GM12878 (cell line): ENCODE results near the gene CCDC178. TPM values are rescaled to one million over a fixed set of nuclear protein-coding genes. Genes with fewer than 3 reads are reported as not detected.

Source experiments
- ATAC-seq: fragments of 200-7000 bp; cut with Tn5 transposase; 3 replicates; pipeline ENCODE4 v1.9.1; 2020; ENCODE audit warnings: mild to moderate bottlenecking, moderate library complexity
- BruUV-seq: library from RNA; stranded (reverse); fragments of 400-500 nt; replicated peaks from 2 replicates; lab custom pipeline; 2021; lab: Mats Ljungman, UMichigan
- CTCF ChIA-PET: fragments of 300-600 bp; sonication (Branson Sonifier 250); formaldehyde crosslinking; extraction: SDS; loops from one replicate; lab custom pipeline; 2021; ENCODE audit warnings: inconsistent platforms; lab: Yijun Ruan, JAX
- POLR2A ChIA-PET: fragments of 350-600 bp; formaldehyde crosslinking; extraction: SDS; loops from one replicate; lab custom pipeline; 2021; ENCODE audit warnings: inconsistent platforms; lab: Charles Lee
- RAD21 ChIA-PET: fragments of 300-600 bp; sonication (Branson Sonifier 250); formaldehyde crosslinking; loops from one replicate; lab custom pipeline; 2023; ENCODE audit warnings: antibody characterized with exemption; ENCODE audit not compliant: unreplicated experiment; lab: Charles Lee
- SMC1A ChIA-PET: fragments of 300-600 bp; sonication (Branson Sonifier 250); formaldehyde crosslinking; loops from one replicate; lab custom pipeline; 2023; ENCODE audit not compliant: unreplicated experiment, uncharacterized antibody; lab: Charles Lee
- DNase-seq: peaks from one replicate; pipeline ENCODE4 v3.0.0-alpha.2; 2011; ENCODE audit warnings: low read depth, low spot score
- FAIRE-seq: peaks from 3 replicates; lab custom pipeline; 2011; peaks lifted over from hg19 to GRCh38; lab: Jason Lieb, UNC
- H2AFZ ChIP-seq: 2 replicates; pipeline ENCODE4 v1.6.0; 2011; ENCODE audit warnings: low read depth, low read length, control low read depth; ENCODE audit not compliant: control insufficient read depth
- H3K27ac ChIP-seq: 2 replicates; pipeline ENCODE4 v1.5.1; 2011; ENCODE audit warnings: control low read depth; ENCODE audit not compliant: control insufficient read depth, insufficient read depth
- H3K27me3 ChIP-seq, 2 experiments: replicated peaks in 1 of 2; 2 replicates each; pipeline versions ENCODE4 v1.6.0 to v1.6.1; 2011; ENCODE audit warnings: low read length in 1 of 2; ENCODE audit not compliant: control insufficient read depth in 2 of 2, insufficient read depth in 2 of 2
- H3K36me3 ChIP-seq, 2 experiments: 2 replicates each; pipeline ENCODE4 v1.5.1; 2011; ENCODE audit warnings: low read length in 1 of 2; ENCODE audit not compliant: control insufficient read depth in 2 of 2, insufficient read depth in 2 of 2
- H3K4me1 ChIP-seq: 2 replicates; pipeline ENCODE4 v1.6.1; 2011; ENCODE audit warnings: mild to moderate bottlenecking, low read length, moderate library complexity, mixed read lengths; ENCODE audit not compliant: control insufficient read depth, insufficient read depth
- H3K4me2 ChIP-seq: 2 replicates; pipeline ENCODE4 v1.6.0; 2011; ENCODE audit warnings: control low read depth; ENCODE audit not compliant: control insufficient read depth, insufficient read depth
- H3K4me3 ChIP-seq: fragments of 200-600 bp; sonication (generic); 2 replicates; pipeline ENCODE4 v1.5.1; 2016
- H3K79me2 ChIP-seq: 2 replicates; pipeline ENCODE4 v1.6.0; 2011; ENCODE audit warnings: low read length; ENCODE audit not compliant: control insufficient read depth, insufficient read depth
- H3K9ac ChIP-seq: 2 replicates; pipeline ENCODE4 v1.8.0; 2011; ENCODE audit warnings: low read length, control low read depth, mixed read lengths; ENCODE audit not compliant: control insufficient read depth, insufficient read depth
- H3K9me3 ChIP-seq: replicated peaks from 3 replicates; pipeline ENCODE4 v1.5.1; 2011; ENCODE audit warnings: mild to moderate bottlenecking, low read length; ENCODE audit not compliant: control insufficient read depth, insufficient read depth
- H4K20me1 ChIP-seq: 2 replicates; pipeline ENCODE4 v1.6.0; 2011; ENCODE audit not compliant: control insufficient read depth, insufficient read depth
- ATF7 ChIP-seq: fragments of 450-650 bp; IDR thresholded peaks from 2 replicates; pipeline ENCODE4 v1.6.1; 2016; ENCODE audit warnings: low read depth, mild to moderate bottlenecking
- CBFB ChIP-seq: IDR thresholded peaks from 2 replicates; pipeline ENCODE4 v1.6.1; 2016; ENCODE audit warnings: antibody characterized with exemption, low read depth
- CHD1 ChIP-seq: IDR thresholded peaks from 2 replicates; pipeline ENCODE4 v1.6.1; 2012; ENCODE audit warnings: low read depth, low read length, improper control_type of control experiment
- CREB1 ChIP-seq: IDR thresholded peaks from 2 replicates; pipeline ENCODE4 v1.6.1; 2012; ENCODE audit warnings: low read depth, mild to moderate bottlenecking, inconsistent platforms
- MEF2A ChIP-seq: IDR thresholded peaks from 2 replicates; pipeline ENCODE4 v1.6.1; 2011; ENCODE audit warnings: low read depth, mild to moderate bottlenecking, low read length, moderate library complexity; ENCODE audit not compliant: insufficient read depth
- POU2F2 ChIP-seq: IDR thresholded peaks from 3 replicates; pipeline ENCODE4 v1.6.1; 2011; ENCODE audit warnings: low read depth, mild to moderate bottlenecking, low read length, borderline replicate concordance
- SMARCA5 ChIP-seq: fragments of 450-650 bp; IDR thresholded peaks from 2 replicates; pipeline ENCODE4 v1.6.1; 2017; ENCODE audit warnings: mild to moderate bottlenecking
- SPI1 ChIP-seq: IDR thresholded peaks from 2 replicates; pipeline ENCODE4 v1.6.1; 2011; ENCODE audit warnings: low read depth, mild to moderate bottlenecking, low read length, moderate library complexity, borderline replicate concordance; ENCODE audit not compliant: insufficient read depth
- ZNF217 ChIP-seq: fragments of 450-650 bp; IDR thresholded peaks from 2 replicates; pipeline ENCODE4 v1.6.1; 2017; ENCODE audit warnings: antibody characterized with exemption, mild to moderate bottlenecking
- ZNF384 ChIP-seq: IDR thresholded peaks from 2 replicates; pipeline ENCODE4 v1.6.1; 2012; ENCODE audit warnings: low read depth, mild to moderate bottlenecking, low read length, improper control_type of control experiment, borderline replicate concordance
- ZZZ3 ChIP-seq: IDR thresholded peaks from 2 replicates; pipeline ENCODE4 v1.6.1; 2011; ENCODE audit warnings: low read depth; ENCODE audit not compliant: control insufficient read depth, insufficient read length
- WGBS: methylation state at CpG from one replicate; pipeline ENCODE4 v1.1.6; 2016; ENCODE audit warnings: low lambda C conversion rate; ENCODE audit not compliant: insufficient replicate concordance, insufficient coverage; ENCODE audit errors: missing lambda C conversion rate; 5-methylcytosine and 5-hydroxymethylcytosine counted together
- in situ Hi-C: fragments of 300-500 bp; cut with MboI; formaldehyde crosslinking; loops from 9 replicates; pipeline ENCODE4 v1.14.3; 2018; ENCODE audit warnings: mixed read lengths
- intact Hi-C: fragments of 100-400 bp; cut with micrococcal nuclease; formaldehyde crosslinking; loops from one replicate; pipeline ENCODE4 v1.14.2; 2022; ENCODE audit not compliant: unreplicated experiment
- polyA plus RNA-seq, 11 experiments: library from polyadenylated mRNA; depleted of rRNA in 4 of 11; unstranded in 6 of 11; stranded (reverse) in 5 of 11; fragments of >200 nt; fragmentation: Nextera tagmentation in 4 of 11; fragmentation: Illumina TruSeq in 1 of 11; extraction: Ambion mirVana in 4 of 11; extraction: Trizol in 1 of 11; gene quantifications; 1 replicate in 1 of 11; 2 replicates in 10 of 11; pipeline versions ENCODE4 v1.2.1 to v1.2.3, GENCODE V29; 2011 to 2016; ENCODE audit warnings: inconsistent platforms in 2 of 11, missing spikeins in 2 of 11, low read depth in 1 of 11
- total RNA-seq, 4 experiments: library from RNA; depleted of rRNA in 3 of 4; stranded (reverse); fragments of >200 nt in 3 of 4; fragmentation: Illumina TruSeq in 1 of 4; extraction: Trizol in 1 of 4; gene quantifications; 2 replicates each; pipeline versions ENCODE4 v1.2.1 to v1.2.3, GENCODE V29; 2013 to 2021
- TF ChIP-seq, protein P1 (sequence below): IDR thresholded peaks from 2 replicates; pipeline ENCODE4 v1.6.1; 2012; ENCODE audit warnings: improper control_type of control experiment, low read depth, low read length; ENCODE audit not compliant: insufficient replicate concordance
- TF ChIP-seq, protein P2 (sequence below): fragments of 450-650 bp; IDR thresholded peaks from 2 replicates; pipeline ENCODE4 v1.6.1; 2014; ENCODE audit warnings: mild to moderate bottlenecking

CCDC178 gene
- total and polyA plus RNA-seq, 10 of the 15 experiments (the other 5 are each of a cell fraction or from before 2014, with no cell fraction given) = 0.04 TPM; not detected in 9

DNA sequence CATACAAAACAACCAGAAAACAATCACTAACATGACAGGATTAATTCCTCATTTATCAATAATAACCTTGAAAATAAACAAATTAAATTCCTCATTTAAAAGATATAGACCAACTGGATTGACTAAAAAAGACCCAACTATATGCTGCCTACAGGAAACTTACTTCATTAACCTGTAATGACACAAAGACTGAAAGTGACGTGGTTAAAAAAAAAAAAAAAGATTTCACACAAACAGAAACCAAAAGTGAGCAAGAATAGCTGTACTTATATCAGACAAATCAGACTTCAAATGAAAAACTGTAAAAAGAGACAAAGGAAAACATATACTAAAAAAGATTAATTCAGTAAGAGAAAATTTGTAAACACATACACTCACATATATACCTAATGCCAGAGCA, 201.2 kb downstream of the CCDC178 start:
- ChIA-PET POLR2A (no interaction called here), CTCF (interaction anchor here (0.6 kb wide), 1 partner anchor 104 kb away, joined by 4 read pairs; no protein-coding TSS in a partner anchor), SMC1A (interaction anchor here (1.4 to 2.0 kb wide), 2 partner anchors 9 to 15 kb away, joined by 3 to 5 read pairs; no protein-coding TSS in a partner anchor), RAD21 (no interaction called here)
- Histone ChIP-seq H4K20me1 (no peaks in the 10 kb centered on the region), H3K4me1 (no peaks in the 10 kb centered on the region), H3K36me3 (no peaks in the 10 kb centered on the region), H2AFZ (no peak overlapping the region), H3K27me3 (no peaks in the 10 kb centered on the region), H3K4me3 (no peak overlapping the region), H3K27ac (no peak overlapping the region), H3K9me3 (no peaks in the 10 kb centered on the region), H3K4me2 (no peak overlapping the region), H3K79me2 (no peaks in the 10 kb centered on the region), H3K9ac (no peak overlapping the region)
- DNase-seq (no peak), ATAC-seq (peak; percentile 52; the same call in 1 of the 3 replicates), FAIRE-seq (no peak)
- intact Hi-C loops = no loop called here
- in situ Hi-C loops = loop anchor here (10.0 kb wide), 1 partner anchor 526 kb away; no protein-coding TSS in a partner anchor
- TF ChIP-seq, protein P1, sequence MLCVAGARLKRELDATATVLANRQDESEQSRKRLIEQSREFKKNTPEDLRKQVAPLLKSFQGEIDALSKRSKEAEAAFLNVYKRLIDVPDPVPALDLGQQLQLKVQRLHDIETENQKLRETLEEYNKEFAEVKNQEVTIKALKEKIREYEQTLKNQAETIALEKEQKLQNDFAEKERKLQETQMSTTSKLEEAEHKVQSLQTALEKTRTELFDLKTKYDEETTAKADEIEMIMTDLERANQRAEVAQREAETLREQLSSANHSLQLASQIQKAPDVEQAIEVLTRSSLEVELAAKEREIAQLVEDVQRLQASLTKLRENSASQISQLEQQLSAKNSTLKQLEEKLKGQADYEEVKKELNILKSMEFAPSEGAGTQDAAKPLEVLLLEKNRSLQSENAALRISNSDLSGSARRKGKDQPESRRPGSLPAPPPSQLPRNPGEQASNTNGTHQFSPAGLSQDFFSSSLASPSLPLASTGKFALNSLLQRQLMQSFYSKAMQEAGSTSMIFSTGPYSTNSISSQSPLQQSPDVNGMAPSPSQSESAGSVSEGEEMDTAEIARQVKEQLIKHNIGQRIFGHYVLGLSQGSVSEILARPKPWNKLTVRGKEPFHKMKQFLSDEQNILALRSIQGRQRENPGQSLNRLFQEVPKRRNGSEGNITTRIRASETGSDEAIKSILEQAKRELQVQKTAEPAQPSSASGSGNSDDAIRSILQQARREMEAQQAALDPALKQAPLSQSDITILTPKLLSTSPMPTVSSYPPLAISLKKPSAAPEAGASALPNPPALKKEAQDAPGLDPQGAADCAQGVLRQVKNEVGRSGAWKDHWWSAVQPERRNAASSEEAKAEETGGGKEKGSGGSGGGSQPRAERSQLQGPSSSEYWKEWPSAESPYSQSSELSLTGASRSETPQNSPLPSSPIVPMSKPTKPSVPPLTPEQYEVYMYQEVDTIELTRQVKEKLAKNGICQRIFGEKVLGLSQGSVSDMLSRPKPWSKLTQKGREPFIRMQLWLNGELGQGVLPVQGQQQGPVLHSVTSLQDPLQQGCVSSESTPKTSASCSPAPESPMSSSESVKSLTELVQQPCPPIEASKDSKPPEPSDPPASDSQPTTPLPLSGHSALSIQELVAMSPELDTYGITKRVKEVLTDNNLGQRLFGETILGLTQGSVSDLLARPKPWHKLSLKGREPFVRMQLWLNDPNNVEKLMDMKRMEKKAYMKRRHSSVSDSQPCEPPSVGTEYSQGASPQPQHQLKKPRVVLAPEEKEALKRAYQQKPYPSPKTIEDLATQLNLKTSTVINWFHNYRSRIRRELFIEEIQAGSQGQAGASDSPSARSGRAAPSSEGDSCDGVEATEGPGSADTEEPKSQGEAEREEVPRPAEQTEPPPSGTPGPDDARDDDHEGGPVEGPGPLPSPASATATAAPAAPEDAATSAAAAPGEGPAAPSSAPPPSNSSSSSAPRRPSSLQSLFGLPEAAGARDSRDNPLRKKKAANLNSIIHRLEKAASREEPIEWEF = no peak
- TF ChIP-seq CHD1 (no peak), CBFB (no peak), ZNF217 (no peak), SMARCA5 (no peak), ZNF384 (peak; percentile 66), ZZZ3 (no peak), ATF7 (0 out of 2 replicates have a peak, but pooled peaks have one; percentile 40), POU2F2 (no peak), MEF2A (no peak), CREB1 (0 out of 2 replicates have a peak, but pooled peaks have one; percentile 20), SPI1 (no peak)
- TF ChIP-seq, protein P2, sequence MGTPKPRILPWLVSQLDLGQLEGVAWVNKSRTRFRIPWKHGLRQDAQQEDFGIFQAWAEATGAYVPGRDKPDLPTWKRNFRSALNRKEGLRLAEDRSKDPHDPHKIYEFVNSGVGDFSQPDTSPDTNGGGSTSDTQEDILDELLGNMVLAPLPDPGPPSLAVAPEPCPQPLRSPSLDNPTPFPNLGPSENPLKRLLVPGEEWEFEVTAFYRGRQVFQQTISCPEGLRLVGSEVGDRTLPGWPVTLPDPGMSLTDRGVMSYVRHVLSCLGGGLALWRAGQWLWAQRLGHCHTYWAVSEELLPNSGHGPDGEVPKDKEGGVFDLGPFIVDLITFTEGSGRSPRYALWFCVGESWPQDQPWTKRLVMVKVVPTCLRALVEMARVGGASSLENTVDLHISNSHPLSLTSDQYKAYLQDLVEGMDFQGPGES = no peak
- WGBS = no CpG with 5 or more reads among the region's 1 CpG
- no TSS peak for BruUV-seq
